Coronary artery (tissue), 2 donors: Measurements from ENCODE around the gene STBD1.

Source experiments
- DNase-seq: peaks from one replicate; pipeline ENCODE4 v3.0.0-alpha.2; 2017; ENCODE audit warnings: low spot score
- H3K27ac ChIP-seq, 2 donors: fragments of 200-600 bp; sonication (generic); one replicate each; pipeline ENCODE4 v1.5.1; 2016 to 2019
- H3K4me3 ChIP-seq: fragments of 200-600 bp; sonication (generic); 2 replicates; pipeline ENCODE4 v1.5.1; 2016; ENCODE audit warnings: mild to moderate bottlenecking, moderate library complexity
- CTCF ChIP-seq: fragments of 200-600 bp; sonication (generic); IDR thresholded peaks from one replicate; pipeline ENCODE4 v1.5.1; 2019; ENCODE audit warnings: antibody characterized with exemption

Gene STBD1

DNA sequence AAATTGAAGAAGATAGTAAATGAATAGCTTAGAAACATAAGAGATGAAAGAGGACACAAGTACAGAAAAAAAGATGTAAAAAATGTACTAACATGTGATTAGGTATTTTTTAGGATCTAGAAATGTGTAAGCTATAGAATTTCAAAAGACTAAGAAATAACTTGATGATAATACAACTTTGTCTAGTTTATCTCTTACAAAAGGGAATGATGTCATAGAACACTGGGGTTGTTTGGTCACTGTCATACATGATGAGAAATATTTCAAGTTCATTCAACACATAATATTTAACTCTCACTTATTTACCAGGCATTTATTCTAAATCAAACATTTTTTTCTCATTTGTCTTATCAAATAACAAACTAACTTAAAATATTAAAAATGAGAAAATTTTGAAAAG, 18.5 kb downstream of the STBD1 start:
- Histone ChIP-seq H3K4me3 (no peak overlapping the region), H3K27ac (no peak overlapping the region)
- no peak for TF ChIP-seq CTCF
- DNase-seq, result no peak

DNA sequence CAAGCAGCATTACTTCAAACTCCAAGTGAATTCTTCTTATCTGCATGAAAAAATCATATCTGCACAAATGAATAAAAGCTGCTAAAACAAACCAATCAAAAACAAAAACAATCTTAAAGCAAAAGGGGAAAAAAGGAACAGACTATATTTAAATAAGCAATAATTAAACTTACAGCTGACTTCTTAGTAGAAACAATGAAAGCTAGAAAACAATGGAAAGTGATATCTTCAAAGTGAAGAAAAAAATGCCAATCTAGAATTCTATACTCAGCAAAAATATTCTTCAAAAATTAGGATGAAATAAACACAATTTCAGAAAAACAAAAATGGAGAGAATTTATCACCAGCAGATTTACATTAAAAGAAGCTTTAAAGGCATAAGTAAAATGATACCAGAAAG, 20.0 kb downstream of the STBD1 start:
- no peak for TF ChIP-seq CTCF
- no peak overlapping the region for H3K27ac ChIP-seq
- DNase-seq, result no peak
- no peak overlapping the region for H3K4me3 ChIP-seq

- no peak overlapping the region for H3K4me3 ChIP-seq
- no peak overlapping the region for H3K27ac ChIP-seq
- DNase-seq, result no peak
- TF ChIP-seq CTCF, result no peak
These were observed 28.4 kb downstream of the STBD1 start for GRCh38 chr4:76334885-76335284.

- DNase-seq, result no peak
- Histone ChIP-seq H3K4me3 (no peak overlapping the region), H3K27ac (no peak overlapping the region)
- no peak for TF ChIP-seq CTCF
These were observed 32.8 kb downstream of the STBD1 start for GRCh38 chr4:76339364-76339763.

DNA sequence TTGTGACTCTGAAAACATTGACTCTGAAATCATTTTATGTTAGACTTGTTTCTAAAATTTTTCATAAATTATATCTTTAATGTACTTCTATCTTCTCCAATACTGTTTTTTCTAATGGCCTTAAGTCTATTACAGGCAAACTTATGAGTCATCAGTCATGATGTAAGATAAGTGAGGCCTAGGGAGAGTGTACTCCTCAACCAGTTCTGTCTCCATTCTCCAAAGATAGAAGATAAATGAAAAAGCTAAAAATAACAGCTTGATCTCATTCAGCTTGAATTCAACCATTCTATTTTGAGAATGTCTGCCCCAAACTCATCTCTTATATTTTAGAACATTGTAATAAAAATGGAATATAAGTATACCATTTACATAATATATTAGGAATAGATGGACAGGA, 34.5 kb downstream of the STBD1 start:
- Histone ChIP-seq H3K4me3 (no peak overlapping the region), H3K27ac (no peak overlapping the region)
- no peak for TF ChIP-seq CTCF
- no peak for DNase-seq

GRCh38 chr4:76342191-76342590, 35.7 kb downstream of the STBD1 start:
- TF ChIP-seq CTCF, result no peak
- Histone ChIP-seq H3K4me3 (no peak overlapping the region), H3K27ac (no peak overlapping the region)
- DNase-seq, result no peak

DNA sequence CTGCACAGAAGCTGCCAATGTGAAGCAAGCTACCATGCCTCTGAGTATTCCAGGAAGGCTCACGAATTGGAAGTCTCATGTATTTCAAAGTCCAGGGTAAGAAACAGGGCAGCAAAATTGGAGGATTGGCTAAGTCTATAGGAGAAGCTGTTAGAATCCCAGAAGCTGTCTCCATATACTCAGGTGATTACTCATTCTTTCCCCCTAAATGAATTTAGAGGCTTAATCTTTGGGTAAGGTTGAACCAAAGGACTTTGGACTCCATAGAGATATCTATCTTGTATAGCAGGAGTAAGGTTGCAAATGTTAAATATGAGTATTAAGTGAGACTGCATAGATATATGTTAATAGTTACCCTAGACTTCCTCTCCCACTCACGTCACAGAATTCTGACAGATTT, 36.3 kb downstream of the STBD1 start:
- H3K4me3 ChIP-seq, result no peak overlapping the region
- DNase-seq, result no peak
- TF ChIP-seq CTCF, result no peak
- H3K27ac ChIP-seq, result no peak overlapping the region
